Transverse colon (tissue), 4 donors: Measurements from ENCODE around the gene FIGN.

Experiments used
- CTCF ChIP-seq, 5 experiments: fragments of 200-600 bp in 3 of 5; fragments of 450-650 bp in 2 of 5; sonication (generic) in 3 of 5; IDR thresholded peaks; 1 replicate in 2 of 5; 2 replicates in 3 of 5; pipeline ENCODE4 v1.5.1; 2016 to 2017; ENCODE audit warnings: antibody characterized with exemption in 5 of 5, inconsistent platforms in 3 of 5, mild to moderate bottlenecking in 2 of 5, moderate library complexity in 1 of 5
- EP300 ChIP-seq: sonication (generic); formaldehyde crosslinking; IDR thresholded peaks from one replicate; pipeline ENCODE4 v1.6.1; 2017; ENCODE audit warnings: antibody characterized with exemption, low read depth
- POLR2A ChIP-seq: fragments of 450-650 bp; IDR thresholded peaks from one replicate; pipeline ENCODE4 v1.6.1; 2016; ENCODE audit warnings: antibody characterized with exemption, mild to moderate bottlenecking, moderate library complexity
- POLR2AphosphoS5 ChIP-seq, 3 donors: sonication (generic); formaldehyde crosslinking; IDR thresholded peaks; one replicate each; pipeline ENCODE4 v1.6.1; 2016; ENCODE audit warnings: antibody characterized with exemption in 3 of 3

- TF ChIP-seq CTCF (IDR thresholded peaks at IDR 0.05) (no peak), POLR2A (no peak), EP300 (no peak), POLR2AphosphoS5 (IDR thresholded peaks at IDR 0.05) (no peak)
Observed at GRCh38 chr2:163621445-163622004, 114.3 kb downstream of the FIGN start.
